ENCODE results near the gene IQCB1. TPM values are rescaled to one million over a fixed set of nuclear protein-coding genes. Genes with fewer than 3 reads are reported as not detected.

Gene IQCB1
- total and polyA plus RNA-seq, 9 of the 15 experiments (the other 6 are each of a cell fraction or from before 2014, with no cell fraction given): 21.1 to 38.1 (median 27.5) TPM

DNA sequence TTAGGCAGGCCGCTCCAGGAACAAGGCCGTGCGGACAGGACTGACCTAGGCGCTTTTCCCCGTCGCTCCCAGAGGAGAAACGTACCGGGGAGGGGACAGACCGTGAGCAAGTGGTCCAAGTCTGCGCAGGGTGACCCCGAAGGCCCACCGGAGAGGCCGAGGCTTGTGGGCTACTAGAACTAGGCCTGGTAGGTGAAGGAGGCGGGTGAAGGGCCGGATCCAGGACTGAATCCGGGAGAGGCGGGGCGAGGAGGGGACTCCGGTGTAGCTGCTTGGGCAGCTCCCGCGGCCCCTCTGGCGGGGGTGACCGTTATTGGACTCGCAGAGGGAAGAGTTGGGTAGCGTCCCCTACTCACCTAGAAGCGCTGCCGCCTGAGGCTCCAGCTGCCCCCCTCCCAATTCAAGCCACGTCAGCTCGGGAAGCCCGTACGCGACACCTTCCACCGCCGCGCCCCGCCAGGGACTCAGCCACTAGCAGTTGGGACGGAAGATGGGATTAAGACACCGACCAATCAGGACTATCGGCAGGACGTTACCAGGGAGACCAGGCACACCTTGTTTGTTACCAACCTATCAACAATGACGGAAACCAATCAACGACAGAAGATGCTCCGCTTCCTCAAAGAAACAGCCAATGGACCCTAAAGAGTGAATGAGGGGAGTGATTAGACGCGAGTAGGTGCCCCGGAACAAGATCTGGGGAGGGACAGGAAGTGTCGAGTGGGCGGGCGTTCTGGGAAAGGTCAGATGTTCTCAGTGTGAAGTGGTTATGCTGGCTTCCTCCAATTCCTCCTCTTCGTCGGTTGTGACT, 85.4 kb downstream of the IQCB1 start, which contains the start of gene GOLGB1 (continued):
- no peak for TF ChIP-seq L3MBTL2 (IDR thresholded peaks at IDR 0.05)
- TF ChIP-seq, protein P1, sequence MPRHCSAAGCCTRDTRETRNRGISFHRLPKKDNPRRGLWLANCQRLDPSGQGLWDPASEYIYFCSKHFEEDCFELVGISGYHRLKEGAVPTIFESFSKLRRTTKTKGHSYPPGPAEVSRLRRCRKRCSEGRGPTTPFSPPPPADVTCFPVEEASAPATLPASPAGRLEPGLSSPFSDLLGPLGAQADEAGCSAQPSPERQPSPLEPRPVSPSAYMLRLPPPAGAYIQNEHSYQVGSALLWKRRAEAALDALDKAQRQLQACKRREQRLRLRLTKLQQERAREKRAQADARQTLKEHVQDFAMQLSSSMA (CRISPR knock-in tag; IDR thresholded peaks at IDR 0.05): 0 out of 2 replicates have a peak, but pooled peaks have one; percentile 19
- no peak for TF ChIP-seq ZNF239 (CRISPR knock-in tag; IDR thresholded peaks at IDR 0.05)
- no peak for TF ChIP-seq TCF15 (CRISPR knock-in tag; IDR thresholded peaks at IDR 0.05)
- TF ChIP-seq ARID3A (IDR thresholded peaks at IDR 0.05; ENCODE audit: borderline replicate concordance, low read depth, low read length): no peak
- no peak for TF ChIP-seq KHSRP (IDR thresholded peaks at IDR 0.05)
- TF ChIP-seq ZNF589 (CRISPR knock-in tag; IDR thresholded peaks at IDR 0.05; ENCODE audit: low read depth): no peak
- no peak for TF ChIP-seq HMG20B (CRISPR knock-in tag; IDR thresholded peaks at IDR 0.05)
- peak; percentile 64 for TF ChIP-seq CHD2 (IDR thresholded peaks at IDR 0.05; ENCODE audit: low read depth, low read length)
- TF ChIP-seq ZNF77 (CRISPR knock-in tag; IDR thresholded peaks at IDR 0.05): no peak
- 0 out of 2 replicates have a peak, but pooled peaks have one; percentile 21 for TF ChIP-seq PRMT5 (CRISPR knock-in tag; IDR thresholded peaks at IDR 0.05)
- no peak for TF ChIP-seq KAT7 (CRISPR knock-in tag; IDR thresholded peaks at IDR 0.05; ENCODE audit: borderline replicate concordance)
- TF ChIP-seq, protein P2, sequence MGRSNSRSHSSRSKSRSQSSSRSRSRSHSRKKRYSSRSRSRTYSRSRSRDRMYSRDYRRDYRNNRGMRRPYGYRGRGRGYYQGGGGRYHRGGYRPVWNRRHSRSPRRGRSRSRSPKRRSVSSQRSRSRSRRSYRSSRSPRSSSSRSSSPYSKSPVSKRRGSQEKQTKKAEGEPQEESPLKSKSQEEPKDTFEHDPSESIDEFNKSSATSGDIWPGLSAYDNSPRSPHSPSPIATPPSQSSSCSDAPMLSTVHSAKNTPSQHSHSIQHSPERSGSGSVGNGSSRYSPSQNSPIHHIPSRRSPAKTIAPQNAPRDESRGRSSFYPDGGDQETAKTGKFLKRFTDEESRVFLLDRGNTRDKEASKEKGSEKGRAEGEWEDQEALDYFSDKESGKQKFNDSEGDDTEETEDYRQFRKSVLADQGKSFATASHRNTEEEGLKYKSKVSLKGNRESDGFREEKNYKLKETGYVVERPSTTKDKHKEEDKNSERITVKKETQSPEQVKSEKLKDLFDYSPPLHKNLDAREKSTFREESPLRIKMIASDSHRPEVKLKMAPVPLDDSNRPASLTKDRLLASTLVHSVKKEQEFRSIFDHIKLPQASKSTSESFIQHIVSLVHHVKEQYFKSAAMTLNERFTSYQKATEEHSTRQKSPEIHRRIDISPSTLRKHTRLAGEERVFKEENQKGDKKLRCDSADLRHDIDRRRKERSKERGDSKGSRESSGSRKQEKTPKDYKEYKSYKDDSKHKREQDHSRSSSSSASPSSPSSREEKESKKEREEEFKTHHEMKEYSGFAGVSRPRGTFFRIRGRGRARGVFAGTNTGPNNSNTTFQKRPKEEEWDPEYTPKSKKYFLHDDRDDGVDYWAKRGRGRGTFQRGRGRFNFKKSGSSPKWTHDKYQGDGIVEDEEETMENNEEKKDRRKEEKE (IDR thresholded peaks at IDR 0.05; ENCODE audit: borderline replicate concordance in 1 of 2, control insufficient read depth in 1 of 2, low read depth in 2 of 2, low read length in 1 of 2): no peak
- no peak for TF ChIP-seq ZBED1 (IDR thresholded peaks at IDR 0.05)
- peak; percentile 51 for TF ChIP-seq HNRNPLL (IDR thresholded peaks at IDR 0.05; ENCODE audit: low read depth, low read length, poor library complexity, severe bottlenecking)
- no peak for TF ChIP-seq BRF1 (IDR thresholded peaks at IDR 0.05; ENCODE audit: borderline replicate concordance, extremely low read depth, insufficient read length)
- no peak for TF ChIP-seq ATF2 (CRISPR knock-in tag; IDR thresholded peaks at IDR 0.05)
- TF ChIP-seq ARID2 (IDR thresholded peaks at IDR 0.05): no peak
- TF ChIP-seq, protein P3, sequence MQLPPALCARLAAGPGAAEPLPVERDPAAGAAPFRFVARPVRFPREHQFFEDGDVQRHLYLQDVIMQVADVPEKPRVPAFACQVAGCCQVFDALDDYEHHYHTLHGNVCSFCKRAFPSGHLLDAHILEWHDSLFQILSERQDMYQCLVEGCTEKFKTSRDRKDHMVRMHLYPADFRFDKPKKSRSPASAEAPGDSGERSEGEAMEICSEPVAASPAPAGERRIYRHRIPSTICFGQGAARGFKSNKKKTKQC (CRISPR knock-in tag; IDR thresholded peaks at IDR 0.05): no peak
- peak; percentile 88 for TF ChIP-seq POLR2A (conservative IDR thresholded peaks at IDR 0.05)
- peak; percentile 90 for TF ChIP-seq MBD2 (IDR thresholded peaks at IDR 0.05; ENCODE audit: borderline replicate concordance, low read depth)
- TF ChIP-seq ZNF174 (CRISPR knock-in tag; IDR thresholded peaks at IDR 0.05): no peak

All from K562 (cell line).